ENCODE results near the gene HCFC1.

The HCFC1 gene

GRCh38 chrX:153937056-153937455 is 34.6 kb downstream of the HCFC1 start:
- in situ Hi-C loops (cut with HindIII; ENCODE audit: low pct_ligation_motif_present, low sequenced_read_pairs), result no loop called here
- DNase-seq, result no peak
- Histone ChIP-seq H3K27me3 (replicated peaks) (no peaks in the 10 kb centered on the region), H3K27ac (no peak overlapping the region), H3K4me3 (ENCODE audit: low read depth, low read length) (no peak overlapping the region), H3K36me3 (replicated peaks) (peaks cover 3% of the 10 kb centered on the region)
- no peak for TF ChIP-seq CTCF (IDR thresholded peaks at IDR 0.05; ENCODE audit: low read depth, low read length, missing control alignments)

GRCh38 chrX:153935326-153935851 is 36.2 kb downstream of the HCFC1 start:
- Histone ChIP-seq H3K36me3 (replicated peaks) (peaks cover 10% of the 10 kb centered on the region), H3K27ac (no peak overlapping the region), H3K27me3 (replicated peaks) (no peaks in the 10 kb centered on the region), H3K4me3 (ENCODE audit: low read depth, low read length) (peak overlapping the region; percentile 40)
- no peak for TF ChIP-seq CTCF (IDR thresholded peaks at IDR 0.05; ENCODE audit: low read depth, low read length, missing control alignments)
- in situ Hi-C loops (cut with HindIII; ENCODE audit: low pct_ligation_motif_present, low sequenced_read_pairs), result no loop called here
- no peak for DNase-seq

- in situ Hi-C loops (cut with HindIII; ENCODE audit: low pct_ligation_motif_present, low sequenced_read_pairs), result no loop called here
- H3K27ac ChIP-seq, result peak within 1 kb of the TSS; percentile 47
- DNase-seq, result no peak
- TF ChIP-seq CTCF (IDR thresholded peaks at IDR 0.05; ENCODE audit: low read depth, low read length, missing control alignments), result no peak
- H3K4me3 ChIP-seq (ENCODE audit: low read depth, low read length), result peak within 1 kb of the TSS; percentile 73
- H3K36me3 ChIP-seq (replicated peaks), result peaks cover 10% of the 10 kb centered on the region
- no peaks in the 10 kb centered on the region for H3K27me3 ChIP-seq (replicated peaks)
These were observed 36.8 kb downstream of the HCFC1 start, which contains the start of gene NAA10 for GRCh38 chrX:153934762-153935325. Gene NAA10 (minus strand): TSS chrX:153935037. CDS start chrX:153934904, 133 bp downstream.

GRCh38 chrX:153934148-153934761 is 37.4 kb downstream of the HCFC1 start:
- no peak for DNase-seq
- peak overlapping the region; percentile 47 for H3K27ac ChIP-seq
- H3K4me3 ChIP-seq (ENCODE audit: low read depth, low read length), result peak overlapping the region; percentile 73
- in situ Hi-C loops (cut with HindIII; ENCODE audit: low pct_ligation_motif_present, low sequenced_read_pairs), result no loop called here
- peaks cover 10% of the 10 kb centered on the region for H3K36me3 ChIP-seq (replicated peaks)
- no peaks in the 10 kb centered on the region for H3K27me3 ChIP-seq (replicated peaks)
- TF ChIP-seq CTCF (IDR thresholded peaks at IDR 0.05; ENCODE audit: low read depth, low read length, missing control alignments), result no peak

DNA sequence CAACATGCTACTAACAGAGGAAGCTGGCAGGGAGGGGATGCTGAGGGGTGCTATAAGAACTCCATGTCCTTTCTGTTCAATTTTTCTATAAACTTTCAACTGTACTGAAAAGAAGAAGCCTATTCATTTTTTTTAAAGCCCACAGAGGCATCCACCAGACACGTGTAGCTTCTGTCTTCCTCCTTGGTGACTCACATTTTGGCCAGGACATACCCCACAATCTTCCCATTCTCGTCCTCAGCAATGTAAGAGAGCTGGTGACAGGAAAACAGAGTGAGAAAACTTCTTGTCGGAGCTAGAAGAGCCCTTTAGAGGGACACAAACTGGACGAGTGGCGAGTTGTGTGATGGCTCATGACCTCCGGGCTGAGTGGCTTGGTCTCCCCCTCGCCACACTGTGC is 37.9 kb downstream of the HCFC1 start:
- no peak overlapping the region for H3K27ac ChIP-seq
- H3K4me3 ChIP-seq (ENCODE audit: low read depth, low read length), result peak overlapping the region; percentile 73
- peak; percentile 38 for DNase-seq
- in situ Hi-C loops (cut with HindIII; ENCODE audit: low pct_ligation_motif_present, low sequenced_read_pairs), result no loop called here
- no peaks in the 10 kb centered on the region for H3K27me3 ChIP-seq (replicated peaks)
- TF ChIP-seq CTCF (IDR thresholded peaks at IDR 0.05; ENCODE audit: low read depth, low read length, missing control alignments), result no peak
- H3K36me3 ChIP-seq (replicated peaks), result peaks cover 10% of the 10 kb centered on the region
